Neural crest cell (in vitro differentiated cells): ENCODE results near the gene TDG. TPM values are rescaled to one million over a fixed set of nuclear protein-coding genes. Genes with fewer than 3 reads are reported as not detected.

Experiments
- DNase-seq: peaks from one replicate; pipeline ENCODE4 v3.0.0; 2021; ENCODE audit warnings: low read depth, mixed read lengths, low spot score
- H3K27ac Mint-ChIP-seq: one replicate; pipeline ENCODE4 v1.8.0; 2021; ENCODE audit warnings: mild to moderate bottlenecking, mixed read lengths; ENCODE audit not compliant: unreplicated experiment
- H3K27me3 Mint-ChIP-seq: 2 replicates; pipeline ENCODE4 v1.8.0; 2021; ENCODE audit warnings: low read depth, mild to moderate bottlenecking, mixed read lengths
- H3K36me3 Mint-ChIP-seq: 2 replicates; pipeline ENCODE4 v1.8.0; 2021; ENCODE audit warnings: low read depth, mild to moderate bottlenecking, mixed read lengths
- H3K4me1 Mint-ChIP-seq: 2 replicates; pipeline ENCODE4 v1.8.0; 2021; ENCODE audit warnings: mixed read lengths
- H3K4me3 Mint-ChIP-seq: one replicate; pipeline ENCODE4 v1.8.0; 2021; ENCODE audit warnings: mild to moderate bottlenecking, mixed read lengths
- H3K9me3 Mint-ChIP-seq: 2 replicates; pipeline ENCODE4 v1.8.0; 2021; ENCODE audit warnings: mixed read lengths
- CTCF ChIP-seq: fragments of 200-600 bp; sonication (generic); conservative IDR thresholded peaks from 2 replicates; pipeline ENCODE4 v1.5.0; 2021; ENCODE audit warnings: antibody characterized with exemption, mild to moderate bottlenecking
- total RNA-seq: library from RNA; stranded (reverse); gene quantifications from 2 replicates; pipeline ENCODE4 v1.2.1, GENCODE V29; 2021

Gene TDG
- total RNA-seq, 1 donor from 2014 or later = 53.0 TPM

DNA sequence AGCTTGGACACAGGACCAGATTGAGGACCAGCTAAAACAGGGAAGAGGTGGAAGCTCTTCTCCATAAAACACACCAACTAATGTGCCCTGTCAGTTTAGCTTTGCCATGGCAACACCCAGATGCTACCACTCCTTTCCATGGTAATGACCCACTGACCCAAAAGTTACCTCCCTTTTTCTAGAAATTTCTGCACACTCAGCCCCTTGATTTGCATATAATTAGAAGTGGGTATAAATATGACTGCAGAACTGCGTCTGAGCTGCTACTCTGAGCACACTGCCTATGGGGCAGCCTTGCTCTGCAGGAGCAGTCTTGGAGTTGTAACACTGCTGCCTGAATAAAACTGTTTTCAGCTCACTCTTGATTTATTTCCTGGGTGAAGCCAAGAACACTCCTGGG is 3.2 kb upstream of the TDG start:
- Mint-ChIP-seq H3K9me3 (no peaks in the 10 kb centered on the region), H3K27ac (no peak overlapping the region), H3K36me3 (no peaks in the 10 kb centered on the region), H3K27me3 (no peaks in the 10 kb centered on the region), H3K4me1 (peaks cover 44% of the 10 kb centered on the region), H3K4me3 (peak overlapping the region; percentile 76)
- TF ChIP-seq CTCF = no peak
- DNase-seq = no peak

GRCh38 chr12:103964805-103965204 is 867 bp upstream of the TDG start:
- Mint-ChIP-seq H3K4me3 (peak overlapping the region; percentile 99), H3K9me3 (no peaks in the 10 kb centered on the region), H3K36me3 (no peaks in the 10 kb centered on the region), H3K27ac (peak overlapping the region; percentile 99), H3K4me1 (peaks cover 51% of the 10 kb centered on the region), H3K27me3 (no peaks in the 10 kb centered on the region)
- no peak for DNase-seq
- no peak for TF ChIP-seq CTCF

DNA sequence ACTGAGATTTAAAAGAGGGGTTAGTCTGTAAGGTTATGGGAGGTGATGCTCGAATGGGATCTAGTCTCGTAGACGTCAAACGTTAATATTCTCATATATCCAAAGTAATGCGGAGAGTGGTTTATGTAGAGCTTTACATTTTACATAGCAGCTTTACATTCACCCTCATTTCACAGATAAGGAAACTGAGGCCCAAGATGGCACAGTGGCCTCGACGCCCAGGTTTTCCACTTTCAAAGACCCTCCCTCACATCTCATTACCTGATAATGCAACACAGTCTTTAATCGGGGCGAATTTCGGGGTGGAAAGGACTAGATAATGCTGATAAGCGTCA is 450 bp upstream of the TDG start:
- Mint-ChIP-seq H3K27ac (peak overlapping the region; percentile 99), H3K9me3 (no peaks in the 10 kb centered on the region), H3K27me3 (no peaks in the 10 kb centered on the region), H3K4me1 (peaks cover 51% of the 10 kb centered on the region), H3K36me3 (no peaks in the 10 kb centered on the region), H3K4me3 (peak overlapping the region; percentile 99)
- no peak for DNase-seq
- TF ChIP-seq CTCF = no peak

DNA sequence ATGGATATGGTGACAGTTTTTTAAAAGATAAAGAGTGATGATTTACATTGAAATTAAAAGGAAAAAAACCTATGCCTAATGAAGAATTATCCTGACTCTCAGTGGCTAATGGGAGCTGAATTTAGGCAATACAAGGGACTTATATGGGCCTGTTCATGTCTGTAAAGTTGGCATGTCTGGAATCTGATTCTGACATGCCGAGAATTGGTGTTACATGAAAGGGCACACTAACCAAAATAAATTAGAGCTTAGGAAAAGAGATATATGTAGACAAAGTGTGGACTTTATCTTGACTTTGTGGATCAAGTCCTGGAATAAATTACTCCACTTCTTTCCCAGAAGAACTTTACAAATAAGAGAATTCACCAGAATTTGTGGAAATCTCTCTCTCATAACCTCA is 1.1 kb downstream of the TDG start:
- no peak for TF ChIP-seq CTCF
- Mint-ChIP-seq H3K9me3 (no peaks in the 10 kb centered on the region), H3K4me1 (peaks cover 53% of the 10 kb centered on the region), H3K27me3 (no peaks in the 10 kb centered on the region), H3K4me3 (peak overlapping the region; percentile 99), H3K36me3 (no peaks in the 10 kb centered on the region), H3K27ac (peak overlapping the region; percentile 72)
- no peak for DNase-seq

- DNase-seq = no peak
- peaks cover 42% of the 10 kb centered on the region for H3K4me1 Mint-ChIP-seq
- H3K9me3 Mint-ChIP-seq = no peaks in the 10 kb centered on the region
- H3K27ac Mint-ChIP-seq = no peak overlapping the region
- H3K4me3 Mint-ChIP-seq = peak overlapping the region; percentile 75
- no peaks in the 10 kb centered on the region for H3K27me3 Mint-ChIP-seq
- no peak for TF ChIP-seq CTCF
- H3K36me3 Mint-ChIP-seq = no peaks in the 10 kb centered on the region
Measured at GRCh38 chr12:103969391-103969790, 3.7 kb downstream of the TDG start.

- no peak overlapping the region for H3K4me3 Mint-ChIP-seq
- H3K36me3 Mint-ChIP-seq = peaks cover 10% of the 10 kb centered on the region
- H3K27ac Mint-ChIP-seq = peak overlapping the region; percentile 43
- TF ChIP-seq CTCF = no peak
- no peaks in the 10 kb centered on the region for H3K27me3 Mint-ChIP-seq
- H3K4me1 Mint-ChIP-seq = peaks cover 9% of the 10 kb centered on the region
- DNase-seq = no peak
- no peaks in the 10 kb centered on the region for H3K9me3 Mint-ChIP-seq
Measured at GRCh38 chr12:103973909-103974308, 8.2 kb downstream of the TDG start.
